ENCODE data around the gene GEMIN7. TPM values are rescaled to one million over a fixed set of nuclear protein-coding genes. Genes with fewer than 3 reads are reported as not detected.
A peak's percentile ranks its signal among the peaks of the same experiment; 100 is the strongest.

GEMIN7 gene
- total and polyA plus RNA-seq, 2 experiments from 2014 or later, result 48.8 to 69.0 TPM

- WGBS (ENCODE audit: low lambda C conversion rate, missing lambda C conversion rate), result 92% methylated on average over 7 of the region's 9 CpGs
- no peak overlapping the region for H2AFZ ChIP-seq
- no peaks in the 10 kb centered on the region for H3K36me3 ChIP-seq (replicated peaks; ENCODE audit: insufficient read depth, low read depth)
- no peak overlapping the region for H3K4me2 ChIP-seq
- H3K27me3 ChIP-seq, result no peaks in the 10 kb centered on the region
- DNase-seq (ENCODE audit: low spot score), result no peak
- TF ChIP-seq CTCF (IDR thresholded peaks at IDR 0.05; ENCODE audit: poor library complexity), result no peak
- no peak for TF ChIP-seq EZH2phosphoT487 (IDR thresholded peaks at IDR 0.05; ENCODE audit: low read depth, severe bottlenecking, unreplicated experiment)
- no peak overlapping the region for H3K4me3 ChIP-seq
- peaks cover 16% of the 10 kb centered on the region for H3K79me2 ChIP-seq
- no peaks in the 10 kb centered on the region for H4K20me1 ChIP-seq (ENCODE audit: insufficient read depth, poor library complexity, severe bottlenecking)
- no peaks in the 10 kb centered on the region for H3K9me2 ChIP-seq (replicated peaks; ENCODE audit: insufficient read depth)
- no peaks in the 10 kb centered on the region for H3K9me3 ChIP-seq (ENCODE audit: low read depth)
- H3K27ac ChIP-seq, result no peak overlapping the region
- H3K4me1 ChIP-seq (ENCODE audit: insufficient read depth), result no peaks in the 10 kb centered on the region
Observed at GRCh38 chr19:45057444-45057843, 21.6 kb upstream of the GEMIN7 start.

GRCh38 chr19:45058622-45059159 is 20.4 kb upstream of the GEMIN7 start:
- Histone ChIP-seq H3K4me2 (no peak overlapping the region), H3K9me3 (ENCODE audit: low read depth) (no peaks in the 10 kb centered on the region), H3K27me3 (no peaks in the 10 kb centered on the region), H4K20me1 (ENCODE audit: insufficient read depth, poor library complexity, severe bottlenecking) (no peaks in the 10 kb centered on the region), H2AFZ (no peak overlapping the region), H3K27ac (no peak overlapping the region), H3K4me1 (ENCODE audit: insufficient read depth) (no peaks in the 10 kb centered on the region), H3K9me2 (replicated peaks; ENCODE audit: insufficient read depth) (no peaks in the 10 kb centered on the region), H3K79me2 (peaks cover 8% of the 10 kb centered on the region), H3K4me3 (no peak overlapping the region), H3K36me3 (replicated peaks; ENCODE audit: insufficient read depth, low read depth) (no peaks in the 10 kb centered on the region)
- TF ChIP-seq EZH2 (IDR thresholded peaks at IDR 0.05; ENCODE audit: borderline replicate concordance) (no peak), CTCF (IDR thresholded peaks at IDR 0.05; ENCODE audit: poor library complexity) (no peak), EZH2phosphoT487 (IDR thresholded peaks at IDR 0.05; ENCODE audit: low read depth, severe bottlenecking, unreplicated experiment) (no peak)
- 93% methylated on average over 13 of the region's 14 CpGs for WGBS (ENCODE audit: low lambda C conversion rate, missing lambda C conversion rate)
- no peak for DNase-seq (ENCODE audit: low spot score)

- Histone ChIP-seq H3K27ac (no peak overlapping the region), H3K9me3 (ENCODE audit: low read depth) (no peaks in the 10 kb centered on the region), H4K20me1 (ENCODE audit: insufficient read depth, poor library complexity, severe bottlenecking) (no peaks in the 10 kb centered on the region), H3K9me2 (replicated peaks; ENCODE audit: insufficient read depth) (no peaks in the 10 kb centered on the region), H3K4me3 (no peak overlapping the region), H3K27me3 (no peaks in the 10 kb centered on the region), H3K79me2 (peaks cover 2% of the 10 kb centered on the region), H3K4me2 (no peak overlapping the region), H3K4me1 (ENCODE audit: insufficient read depth) (no peaks in the 10 kb centered on the region), H2AFZ (no peak overlapping the region), H3K36me3 (replicated peaks; ENCODE audit: insufficient read depth, low read depth) (no peaks in the 10 kb centered on the region)
- peak; percentile 89 for DNase-seq (ENCODE audit: low spot score)
- 72% methylated on average over 16 of the region's 16 CpGs for WGBS (ENCODE audit: low lambda C conversion rate, missing lambda C conversion rate)
- TF ChIP-seq EZH2 (IDR thresholded peaks at IDR 0.05; ENCODE audit: borderline replicate concordance), result no peak
- TF ChIP-seq EZH2phosphoT487 (IDR thresholded peaks at IDR 0.05; ENCODE audit: low read depth, severe bottlenecking, unreplicated experiment), result no peak
- peak; percentile 71 for TF ChIP-seq CTCF (IDR thresholded peaks at IDR 0.05; ENCODE audit: poor library complexity)
Observed at GRCh38 chr19:45059258-45059965, 19.6 kb upstream of the GEMIN7 start.
